HG02588 (cell line): ENCODE measurements around the gene KCND2.
"Not testable (repeated sequence)": the region's sequence is repeated elsewhere in the genome, so short reads cannot be mapped to it uniquely, and the experiment has no call there.

Experiments used
- ATAC-seq: cut with Tn5 transposase; IDR thresholded peaks from one replicate; pipeline ENCODE4 v1.9.1; 2021; ENCODE audit warnings: mild to moderate bottlenecking, moderate library complexity; ENCODE audit not compliant: unreplicated experiment

Gene KCND2

DNA sequence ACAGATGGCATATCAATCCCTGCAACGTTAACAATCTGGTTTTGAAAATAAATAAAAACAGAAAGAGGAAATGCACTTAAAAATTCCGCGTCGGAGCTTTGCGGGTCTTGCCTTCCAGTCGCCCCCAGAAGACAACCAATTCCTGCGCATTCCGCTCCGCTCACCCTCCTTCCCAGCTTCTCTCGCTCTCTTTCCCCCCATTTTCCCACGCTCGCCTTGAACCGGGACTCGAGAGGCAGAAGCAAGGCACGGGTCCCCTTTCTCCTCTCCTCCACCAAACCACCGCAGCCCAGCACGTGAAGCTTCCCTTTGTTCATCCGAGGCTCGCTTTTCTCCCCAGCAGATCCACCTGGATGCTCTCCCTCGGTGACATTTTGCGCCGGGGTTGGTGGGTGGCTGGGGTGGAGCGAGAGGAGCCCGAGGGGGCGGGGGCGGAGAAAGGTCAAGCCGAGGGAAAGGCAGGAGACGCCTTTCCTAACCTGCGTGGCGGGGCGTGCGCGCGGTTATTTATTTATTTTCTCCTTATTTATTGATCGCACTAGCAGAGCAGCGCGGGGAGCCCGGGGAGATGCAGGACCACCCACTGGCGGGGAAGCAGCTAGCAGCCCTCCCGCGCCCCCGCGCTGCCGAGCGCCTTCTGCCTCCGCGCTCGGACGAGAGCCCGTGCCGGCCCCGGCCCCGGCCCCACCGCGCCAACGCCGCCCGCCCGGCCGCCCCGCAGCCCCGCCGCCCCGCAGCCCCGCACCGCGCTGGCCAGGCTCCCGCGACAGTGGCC lies at the start of gene KCND2:
KCND2 (plus strand) TSS at position 475 of the 775 bp plus-strand sequence.
- peak; percentile 24 for ATAC-seq

DNA sequence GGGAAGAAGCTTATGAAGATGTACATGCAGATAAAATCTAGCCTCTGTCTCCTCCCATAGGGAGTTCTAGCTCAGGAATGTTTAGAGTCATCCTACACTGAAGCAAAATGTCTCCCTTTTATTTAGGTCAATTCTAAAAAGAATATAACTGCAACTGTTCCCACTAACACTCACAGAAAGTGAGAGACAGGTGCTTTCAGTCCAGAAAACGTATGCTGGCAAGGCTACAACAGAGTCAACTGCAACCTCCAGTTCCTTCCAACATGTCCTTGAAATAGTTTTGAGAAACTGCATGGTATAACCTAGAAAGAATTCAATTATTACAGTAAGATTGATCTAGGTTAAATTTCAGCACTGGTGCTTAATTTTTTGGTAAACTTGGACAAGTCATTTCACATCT lies 46.8 kb upstream of the KCND2 start:
- ATAC-seq: no peak

DNA sequence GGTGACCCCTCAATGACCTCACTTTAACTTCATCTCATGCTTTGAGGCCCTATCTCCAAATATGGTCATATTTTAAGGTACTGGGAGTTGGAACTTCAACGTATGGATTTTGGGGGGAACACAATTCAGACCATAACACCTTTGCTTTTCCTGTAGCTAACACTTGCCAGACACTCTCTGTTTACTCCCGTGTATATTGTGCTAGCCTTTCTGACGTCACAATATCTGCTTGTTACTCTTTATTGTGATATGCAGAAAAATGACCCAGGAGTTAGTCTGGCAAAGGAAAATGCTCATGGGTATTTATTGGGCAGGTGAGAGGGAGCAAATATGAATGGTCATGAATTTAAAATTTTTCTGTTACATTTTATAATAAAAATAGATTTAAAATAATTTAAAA lies 45.7 kb upstream of the KCND2 start:
- no peak for ATAC-seq

DNA sequence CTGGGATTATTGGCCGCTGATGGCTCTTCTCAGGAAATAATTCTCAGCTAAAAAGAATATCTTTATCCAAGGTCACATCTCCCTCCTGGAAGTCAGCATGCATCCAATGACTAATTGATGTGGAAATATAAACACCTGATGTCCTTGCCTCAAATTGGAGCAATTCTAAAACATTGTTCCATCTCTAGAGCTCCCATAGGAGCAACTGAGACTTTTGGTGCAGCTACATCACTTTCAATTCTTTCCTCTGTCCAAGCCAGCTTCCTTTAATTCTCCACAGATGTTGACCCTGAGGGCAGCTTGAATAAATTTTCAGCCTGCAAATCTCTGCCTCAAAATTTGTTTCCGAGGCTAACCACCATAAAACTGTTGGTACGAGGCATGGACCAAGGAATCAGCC lies 43.9 kb upstream of the KCND2 start:
- no peak for ATAC-seq

DNA sequence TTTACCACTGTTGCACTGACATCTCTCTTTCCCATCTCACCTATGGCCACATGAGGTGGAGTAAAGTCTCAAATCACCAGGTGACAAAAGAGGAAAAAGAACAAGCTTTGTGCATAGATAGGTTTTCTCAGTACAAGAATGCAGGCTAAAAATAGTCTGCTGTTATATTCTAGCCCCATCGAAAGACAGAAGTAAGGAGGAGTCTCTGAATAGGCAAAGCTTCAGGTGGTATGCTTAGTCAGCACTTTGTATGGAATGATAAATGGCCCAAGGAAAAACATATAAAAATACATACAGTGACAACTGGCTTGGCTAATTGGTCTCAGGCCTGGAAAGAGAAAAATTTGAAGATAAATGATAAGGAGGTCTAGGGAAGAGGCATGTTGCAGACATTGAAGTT lies 39.6 kb upstream of the KCND2 start:
- ATAC-seq: no peak

DNA sequence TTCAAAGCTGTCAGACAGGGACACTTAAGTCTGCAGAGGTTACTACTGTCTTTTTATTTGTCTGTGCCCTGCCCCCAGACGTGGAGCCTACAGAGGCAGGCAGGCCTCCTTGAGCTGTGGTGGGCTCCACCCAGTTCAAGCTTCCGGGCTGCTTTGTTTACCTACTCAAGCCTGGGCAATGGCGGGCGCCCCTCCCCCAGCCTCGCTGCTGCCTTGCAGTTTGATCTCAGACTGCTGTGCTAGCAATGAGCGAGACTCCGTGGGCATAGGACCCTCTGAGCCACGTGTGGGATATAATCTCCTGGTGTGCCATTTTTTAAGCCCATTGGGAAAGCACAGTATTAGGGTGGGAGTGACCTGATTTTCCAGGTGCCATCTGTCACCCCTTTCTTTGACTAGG lies 32.6 kb upstream of the KCND2 start:
- ATAC-seq: not testable (repeated sequence)

DNA sequence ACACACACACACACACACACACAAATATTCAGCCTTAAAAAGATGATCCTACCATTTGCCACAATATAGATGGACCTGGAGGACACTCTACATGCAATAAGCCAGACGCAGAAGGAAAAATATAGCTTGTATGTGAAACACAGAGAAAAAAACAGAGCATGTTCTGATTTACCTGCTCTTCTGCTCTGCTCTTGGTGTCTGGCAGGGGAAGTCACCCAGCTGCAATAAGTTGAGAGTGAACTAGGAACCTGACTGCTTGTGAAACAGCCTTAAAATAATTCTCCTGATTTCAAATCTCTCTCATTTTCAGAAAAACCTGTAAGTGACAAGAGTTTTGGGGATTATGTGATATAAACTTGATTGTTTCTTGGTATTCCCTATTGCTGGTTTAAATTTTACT lies 31.0 kb upstream of the KCND2 start:
- ATAC-seq: no peak

DNA sequence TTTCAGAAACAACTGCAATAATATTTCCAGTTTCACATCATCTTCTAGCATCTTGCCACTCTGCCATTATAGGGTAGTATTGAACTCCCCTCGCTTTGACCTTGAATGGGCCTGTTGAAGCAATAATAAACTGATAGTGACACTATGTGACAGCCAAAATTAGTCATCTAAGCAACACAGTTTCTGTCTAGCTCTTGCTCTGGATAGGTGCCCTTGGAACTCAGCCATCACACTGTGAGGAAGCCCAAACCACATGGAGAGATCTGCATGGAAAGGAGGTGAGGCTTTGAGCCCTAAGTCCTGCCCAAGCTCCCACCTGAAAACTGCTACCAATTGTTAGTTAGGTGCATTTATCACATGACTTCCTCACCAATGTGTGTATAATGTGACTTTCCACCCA lies 18.1 kb upstream of the KCND2 start:
- no peak for ATAC-seq

DNA sequence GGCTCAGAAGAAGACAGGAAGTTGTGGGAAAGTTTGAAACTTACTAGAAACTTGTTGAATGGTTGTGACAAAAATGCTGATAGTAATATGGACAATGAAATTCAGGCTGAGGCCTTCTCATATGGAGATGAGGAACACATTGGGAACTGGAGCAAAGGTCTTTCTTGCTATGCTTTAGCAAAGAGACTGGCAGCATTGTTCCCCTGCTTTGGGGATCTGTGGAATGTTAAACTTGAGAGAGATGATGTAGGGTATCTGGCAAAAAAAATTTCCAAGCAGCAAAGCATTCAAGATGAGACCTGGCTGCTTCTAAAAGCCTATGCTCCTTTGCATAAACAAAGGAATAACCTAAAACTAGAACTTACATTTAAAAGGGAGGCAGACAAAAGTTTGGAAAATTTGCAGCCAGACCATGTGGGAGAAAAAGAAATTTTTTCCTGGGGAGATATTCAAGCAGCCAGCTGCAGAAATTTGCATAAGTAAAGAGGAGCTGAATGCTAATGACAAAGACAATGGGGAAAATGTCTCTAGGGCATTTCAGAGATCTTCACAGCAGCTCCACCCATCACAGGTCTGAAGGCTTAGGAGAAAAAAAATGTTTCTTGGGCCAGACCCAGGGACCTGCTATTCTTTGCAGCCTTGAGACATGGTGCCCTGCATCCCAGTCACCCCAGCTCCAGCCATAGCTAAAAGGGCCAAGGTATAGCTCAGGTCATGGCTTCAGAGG lies 16.5 kb upstream of the KCND2 start:
- ATAC-seq: no peak

DNA sequence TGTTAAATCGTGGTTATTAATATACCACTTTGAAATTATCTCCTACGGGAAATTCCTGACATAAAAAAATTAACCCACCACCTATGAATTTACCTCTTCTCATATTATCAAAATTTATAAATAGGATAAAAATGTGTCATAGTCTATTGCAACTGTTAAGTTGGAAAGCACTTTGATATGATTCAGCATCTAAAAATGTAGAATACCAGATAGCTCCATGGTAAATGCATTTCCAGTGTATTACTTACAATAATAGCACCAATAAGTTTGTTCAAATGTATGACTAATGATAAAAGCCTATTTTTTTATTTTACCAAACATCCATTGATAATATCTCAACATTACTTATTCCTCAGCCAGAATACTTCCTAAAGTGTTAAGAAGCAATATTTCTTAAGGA lies 13.6 kb upstream of the KCND2 start:
- no peak for ATAC-seq

DNA sequence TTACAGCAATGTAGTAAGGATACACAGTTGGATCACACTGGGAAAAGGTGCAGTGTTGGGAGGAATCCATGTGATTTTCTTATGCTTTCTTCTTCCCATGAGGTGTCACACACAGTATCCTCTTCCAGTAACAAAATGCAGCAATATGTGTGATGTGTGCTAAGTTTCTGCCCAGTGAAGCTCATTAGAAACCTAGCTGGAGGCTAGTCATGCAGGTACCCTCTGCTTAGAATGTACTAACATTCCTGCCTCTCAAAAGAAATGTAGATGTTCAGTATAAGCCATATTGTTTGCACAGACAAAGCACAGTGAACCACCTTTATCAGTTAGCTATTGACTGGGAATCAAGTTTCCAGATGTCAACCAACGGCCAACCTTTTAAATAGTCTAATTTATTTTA lies 12.9 kb upstream of the KCND2 start:
- ATAC-seq: no peak

DNA sequence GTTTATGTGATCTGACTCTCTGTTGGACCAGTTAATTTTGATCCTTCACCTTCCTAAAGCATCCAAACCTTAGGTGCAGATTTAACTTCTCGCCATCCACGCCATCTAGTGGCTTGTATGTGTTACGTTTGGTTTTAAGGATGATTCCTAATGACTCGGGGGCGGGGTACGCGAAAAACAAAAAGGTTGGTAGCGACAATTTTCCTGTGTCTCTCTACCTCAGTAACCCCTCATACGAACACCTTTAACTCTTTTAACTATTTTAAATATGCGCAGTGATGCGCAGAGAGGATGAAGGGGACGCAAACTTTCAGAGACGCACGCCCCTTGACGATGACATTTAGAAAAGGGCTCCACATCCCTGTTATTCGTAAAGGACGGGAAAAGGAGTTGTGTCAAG lies 714 bp upstream of the KCND2 start:
- ATAC-seq: peak; percentile 54

DNA sequence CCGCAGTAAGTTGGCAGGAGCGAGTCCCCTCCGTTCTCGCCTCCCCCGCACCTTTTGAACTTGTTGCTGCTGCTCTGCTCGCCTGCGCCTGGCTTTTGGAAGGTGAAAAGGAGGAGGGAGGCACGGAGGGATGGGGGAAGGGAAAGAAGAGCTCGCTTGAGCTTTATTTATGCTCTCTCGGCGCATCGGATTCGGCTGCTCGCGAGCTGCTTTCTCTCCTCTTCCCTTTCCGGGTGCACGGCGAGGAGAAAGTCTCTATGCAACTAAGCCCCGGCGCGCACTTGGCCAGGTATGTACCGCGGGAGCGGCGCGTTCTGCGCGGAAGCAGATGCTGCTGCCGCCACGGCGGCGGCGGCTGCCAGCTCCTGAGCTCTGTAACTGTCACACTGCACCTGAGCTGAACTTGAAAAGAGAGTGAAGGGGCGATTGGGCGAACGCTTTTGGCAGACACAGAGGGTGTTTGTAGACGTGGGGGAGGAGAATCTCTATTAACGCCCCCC lies 551 bp downstream of the KCND2 start:
- ATAC-seq: peak; percentile 56

DNA sequence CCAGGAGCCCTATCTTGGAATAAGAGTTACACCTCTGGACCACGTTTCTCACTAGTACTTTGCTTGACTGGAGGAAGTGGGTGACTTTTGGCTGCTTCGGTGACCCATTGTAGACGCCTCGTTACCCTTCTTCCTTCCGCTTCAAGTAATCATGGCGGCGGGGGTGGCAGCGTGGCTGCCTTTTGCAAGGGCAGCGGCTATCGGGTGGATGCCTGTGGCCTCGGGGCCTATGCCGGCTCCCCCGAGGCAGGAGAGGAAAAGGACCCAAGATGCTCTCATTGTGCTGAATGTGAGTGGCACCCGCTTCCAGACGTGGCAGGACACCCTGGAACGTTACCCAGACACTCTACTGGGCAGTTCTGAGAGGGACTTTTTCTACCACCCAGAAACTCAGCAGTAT lies 1.5 kb downstream of the KCND2 start:
- no peak for ATAC-seq

DNA sequence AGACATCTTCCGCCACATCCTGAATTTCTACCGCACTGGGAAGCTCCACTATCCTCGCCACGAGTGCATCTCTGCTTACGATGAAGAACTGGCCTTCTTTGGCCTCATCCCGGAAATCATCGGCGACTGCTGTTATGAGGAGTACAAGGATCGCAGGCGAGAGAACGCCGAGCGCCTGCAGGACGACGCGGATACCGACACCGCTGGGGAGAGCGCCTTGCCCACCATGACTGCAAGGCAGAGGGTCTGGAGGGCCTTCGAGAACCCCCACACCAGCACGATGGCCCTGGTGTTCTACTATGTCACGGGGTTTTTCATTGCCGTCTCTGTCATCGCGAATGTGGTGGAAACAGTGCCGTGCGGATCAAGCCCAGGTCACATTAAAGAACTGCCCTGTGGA lies 1.9 kb downstream of the KCND2 start:
- no peak for ATAC-seq

DNA sequence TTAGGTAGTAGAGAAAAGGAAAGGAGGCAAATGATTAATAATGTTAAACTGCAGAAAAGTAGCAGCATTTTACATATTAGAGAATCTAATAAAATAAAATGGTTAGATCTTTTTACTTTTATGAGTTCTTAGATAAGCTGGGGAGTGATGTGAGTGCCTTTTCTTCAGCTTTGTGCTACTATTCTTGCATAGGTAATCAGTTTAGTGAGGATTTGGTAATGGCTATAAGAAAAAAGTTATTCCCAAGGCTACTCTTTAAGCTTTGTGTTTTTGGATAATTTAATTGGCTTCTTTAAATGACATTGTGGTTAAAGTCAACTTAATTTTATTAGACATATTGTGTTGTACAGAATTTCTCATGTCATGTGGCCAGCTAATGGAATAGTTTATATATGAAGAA lies 3.7 kb downstream of the KCND2 start:
- ATAC-seq: no peak

DNA sequence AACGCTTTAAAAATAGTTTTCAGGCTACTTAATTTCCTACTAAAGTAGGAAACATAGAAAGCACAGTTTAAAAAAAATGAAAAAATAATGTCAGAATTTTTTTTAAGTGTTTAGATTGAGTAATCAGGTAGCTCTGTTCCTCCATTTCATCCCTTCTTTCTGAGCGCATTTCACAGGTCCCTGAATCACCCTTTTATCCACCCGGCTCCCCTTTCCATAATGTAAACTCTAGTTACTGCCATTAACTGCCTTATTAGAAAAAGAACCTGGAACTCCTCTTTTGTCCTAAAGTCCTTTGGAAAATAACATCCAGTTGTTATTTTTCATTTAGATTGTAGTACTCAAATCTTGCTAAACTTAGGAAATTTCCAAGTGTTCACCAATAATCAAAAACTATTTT lies 5.8 kb downstream of the KCND2 start:
- ATAC-seq: no peak

DNA sequence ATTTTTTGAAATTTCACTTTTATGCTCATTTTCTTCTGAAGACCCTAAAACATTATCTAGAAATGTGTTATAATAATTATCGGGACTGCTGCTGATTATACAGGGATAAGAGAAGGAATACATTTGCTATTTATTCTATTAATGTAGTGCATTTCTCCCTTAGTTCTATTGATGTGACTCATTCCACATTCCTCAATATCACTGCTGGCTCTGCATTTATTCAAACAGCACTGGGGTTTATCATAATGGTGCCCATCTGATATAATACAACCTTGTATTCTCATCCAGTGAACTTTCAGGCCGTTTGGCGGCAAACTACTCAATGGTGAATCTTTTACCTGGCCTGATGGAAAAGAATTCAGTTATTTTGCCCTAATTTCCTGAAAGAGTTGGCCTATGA lies 7.8 kb downstream of the KCND2 start:
- no peak for ATAC-seq

DNA sequence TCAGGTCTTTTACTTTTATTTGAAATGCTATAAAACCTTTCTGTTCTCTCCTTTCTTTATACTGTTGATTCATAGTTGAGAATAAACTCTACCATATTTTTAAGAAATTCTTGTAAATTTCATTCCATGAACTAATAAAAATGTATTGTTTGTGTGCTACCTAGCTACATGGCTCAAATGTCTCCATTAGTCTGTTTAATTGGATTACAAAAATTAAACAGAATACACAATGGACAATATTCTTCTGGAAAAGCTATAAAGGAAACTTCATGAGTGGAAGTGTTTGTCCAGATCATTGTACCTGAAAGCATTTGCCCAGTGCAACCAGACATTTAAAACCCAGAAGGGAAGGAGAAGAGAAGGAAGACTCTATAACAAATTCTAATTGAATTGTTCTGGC lies 20.1 kb downstream of the KCND2 start:
- no peak for ATAC-seq

DNA sequence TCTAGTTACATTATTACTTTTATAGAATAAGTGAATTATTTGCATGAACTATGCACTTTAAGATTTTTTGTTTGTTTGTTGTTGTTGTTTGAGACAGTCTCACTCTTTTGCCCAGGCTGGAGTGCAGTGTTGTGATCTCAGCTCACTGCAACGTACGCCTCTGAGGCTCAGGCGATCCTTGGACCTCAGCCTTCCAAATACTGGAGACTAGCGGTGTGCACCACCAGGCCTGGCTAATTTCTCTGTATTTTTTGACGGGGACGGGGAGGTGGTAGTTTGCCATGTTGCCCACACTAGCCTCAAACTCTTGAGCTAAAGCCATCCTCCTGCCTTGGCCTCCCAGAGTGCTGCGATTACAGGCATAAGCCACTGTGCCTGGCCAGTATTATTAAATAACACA lies 29.2 kb downstream of the KCND2 start:
- ATAC-seq: no peak

DNA sequence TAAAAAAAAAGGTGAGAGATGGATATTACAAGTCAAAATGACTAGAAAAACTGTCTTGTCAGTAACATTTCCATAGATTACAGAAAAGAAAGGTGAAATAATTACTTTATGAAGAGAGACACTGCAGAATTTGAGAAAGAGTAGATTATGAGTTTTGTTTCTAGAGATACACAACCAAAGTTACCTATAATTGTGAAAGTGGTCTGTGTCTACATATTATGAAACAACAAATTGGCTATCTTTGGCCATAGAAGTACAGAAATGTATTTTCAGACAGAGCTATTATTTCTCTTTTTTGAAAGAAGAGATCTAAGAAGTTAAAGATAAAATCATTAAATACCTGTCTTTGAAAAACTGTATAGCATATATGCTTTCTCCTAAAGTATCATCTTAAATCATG lies 30.1 kb downstream of the KCND2 start:
- ATAC-seq: no peak

DNA sequence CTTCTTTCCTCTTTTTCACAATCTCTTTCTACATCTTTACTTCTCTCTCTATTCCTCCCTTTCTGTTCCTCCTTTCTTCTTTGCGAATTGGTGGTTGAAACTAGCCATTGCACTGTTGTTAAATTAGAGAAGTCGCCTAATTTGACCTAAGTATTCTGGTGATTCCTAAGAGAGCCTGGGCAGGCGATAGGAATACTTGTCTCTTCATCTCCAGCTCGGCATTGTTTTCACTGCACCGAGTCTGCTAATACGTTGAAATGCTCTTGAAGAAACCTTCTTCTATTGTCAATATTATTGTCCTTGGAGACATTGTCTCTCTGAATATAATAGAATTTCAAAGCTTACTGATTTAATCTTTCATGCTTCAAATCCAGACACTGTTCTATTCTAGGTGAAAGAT lies 31.7 kb downstream of the KCND2 start:
- no peak for ATAC-seq
